KOPT-K1 (cell line): ENCODE data around the gene SCLY.

ENCODE experiments used
- H3K27ac ChIP-seq: fragments of 200-600 bp; sonication (generic); 2 replicates; pipeline ENCODE4 v1.5.1; 2016; ENCODE audit warnings: antibody characterized with exemption, mild to moderate bottlenecking, low read depth, low read length; ENCODE audit not compliant: poor library complexity, severe bottlenecking
- H3K36me3 ChIP-seq: fragments of 200-600 bp; sonication (generic); 2 replicates; pipeline ENCODE4 v1.5.1; 2017; ENCODE audit warnings: antibody characterized with exemption, mild to moderate bottlenecking, low read length, moderate library complexity; ENCODE audit not compliant: insufficient read depth
- H3K9me3 ChIP-seq: fragments of 200-600 bp; sonication (generic); 2 replicates; pipeline ENCODE4 v1.5.1; 2017; ENCODE audit warnings: antibody characterized with exemption, low read length, mild to moderate bottlenecking; ENCODE audit not compliant: insufficient read depth, poor library complexity, severe bottlenecking

The SCLY gene, protein sequence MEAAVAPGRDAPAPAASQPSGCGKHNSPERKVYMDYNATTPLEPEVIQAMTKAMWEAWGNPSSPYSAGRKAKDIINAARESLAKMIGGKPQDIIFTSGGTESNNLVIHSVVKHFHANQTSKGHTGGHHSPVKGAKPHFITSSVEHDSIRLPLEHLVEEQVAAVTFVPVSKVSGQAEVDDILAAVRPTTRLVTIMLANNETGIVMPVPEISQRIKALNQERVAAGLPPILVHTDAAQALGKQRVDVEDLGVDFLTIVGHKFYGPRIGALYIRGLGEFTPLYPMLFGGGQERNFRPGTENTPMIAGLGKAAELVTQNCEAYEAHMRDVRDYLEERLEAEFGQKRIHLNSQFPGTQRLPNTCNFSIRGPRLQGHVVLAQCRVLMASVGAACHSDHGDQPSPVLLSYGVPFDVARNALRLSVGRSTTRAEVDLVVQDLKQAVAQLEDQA

DNA sequence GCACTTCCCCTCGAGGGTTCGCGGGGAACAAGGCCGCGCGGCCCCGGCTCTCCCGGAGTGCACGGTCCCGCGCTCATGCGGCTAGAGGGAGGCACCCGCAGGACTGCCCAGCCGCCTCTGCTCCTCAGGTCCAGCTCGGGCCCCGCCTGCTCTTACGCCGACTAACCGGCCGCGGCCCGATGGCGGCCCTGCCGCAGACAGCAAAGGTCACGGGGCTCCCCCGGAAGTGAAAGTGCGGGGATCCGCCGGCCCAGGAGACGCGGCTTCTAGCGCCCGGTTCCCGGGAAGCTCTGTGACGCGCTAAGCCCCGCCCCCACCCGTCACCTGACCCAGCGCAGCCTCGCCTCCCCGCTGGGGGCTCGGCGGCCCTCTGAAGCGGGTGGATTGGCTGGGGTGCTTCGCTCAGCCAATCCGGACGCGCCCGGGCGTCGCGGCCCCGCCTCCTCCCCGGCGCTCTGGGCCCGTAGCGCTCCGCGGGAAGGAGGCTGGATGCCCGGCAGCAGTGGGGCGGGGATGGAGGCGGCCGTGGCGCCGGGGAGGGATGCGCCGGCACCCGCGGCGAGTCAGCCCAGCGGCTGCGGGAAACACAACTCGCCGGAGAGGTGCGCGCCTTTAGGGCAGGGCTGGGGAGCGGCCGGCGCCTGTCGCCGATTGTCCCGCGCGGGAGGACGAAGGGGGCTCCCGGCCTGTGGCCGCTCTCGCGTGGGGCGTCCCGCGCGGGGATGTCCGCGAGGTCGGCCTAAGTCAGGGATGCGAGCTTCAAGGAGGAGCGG, at the start of gene SCLY:
TSS of gene SCLY (plus strand) at position 460 of the 773 bp plus-strand sequence. CDS start at position 514, 54 bp downstream.
- Histone ChIP-seq H3K27ac (peak within 1 kb of the TSS; percentile 90), H3K9me3 (no peaks in the 10 kb centered on the region), H3K36me3 (peaks cover 16% of the 10 kb centered on the region)

DNA sequence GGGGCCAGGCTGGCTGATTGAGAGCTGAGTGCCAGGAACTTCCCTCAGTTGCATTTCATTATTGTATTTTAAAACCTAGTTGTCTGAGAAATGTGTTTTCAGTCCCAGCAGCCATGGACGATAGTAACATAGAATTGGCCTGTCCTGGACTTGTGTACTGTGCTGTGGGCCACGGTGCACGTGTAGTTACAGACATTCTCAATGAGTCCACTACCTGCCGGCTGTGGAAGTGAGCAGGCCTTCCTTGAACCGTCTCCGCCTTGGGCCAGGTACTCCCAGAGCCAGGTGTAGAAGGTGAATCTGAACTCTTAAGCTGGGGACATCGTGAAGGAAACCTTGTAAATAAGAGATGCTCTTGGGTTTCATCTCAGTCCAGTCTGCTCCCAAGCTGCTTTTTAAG, 47.0 kb upstream of the SCLY start:
- H3K27ac ChIP-seq: no peak overlapping the region
- peaks cover 19% of the 10 kb centered on the region; the same call in 1 of the 2 replicates for H3K36me3 ChIP-seq
- H3K9me3 ChIP-seq: no peaks in the 10 kb centered on the region

DNA sequence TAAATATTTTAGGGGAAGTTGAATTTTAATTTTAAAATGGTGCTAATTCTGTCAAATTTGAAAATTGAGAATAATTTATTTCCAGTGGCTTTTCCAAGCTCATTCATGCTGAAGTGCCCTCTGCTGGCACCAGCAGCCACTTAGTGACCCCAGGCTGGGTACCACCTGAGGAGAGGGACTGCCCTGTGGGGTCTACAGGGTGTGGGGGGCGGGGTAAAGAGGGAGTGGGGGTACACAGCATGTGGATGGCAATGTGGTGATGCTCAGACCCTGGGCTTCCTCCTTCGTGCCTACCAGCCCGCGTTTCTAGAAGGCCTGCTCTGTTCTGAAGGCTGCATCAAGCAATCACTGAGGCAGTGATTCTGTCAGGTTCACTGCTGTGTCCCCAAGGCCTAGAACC, 45.1 kb upstream of the SCLY start:
- Histone ChIP-seq H3K27ac (no peak overlapping the region), H3K36me3 (peaks cover 20% of the 10 kb centered on the region; the same call in 1 of the 2 replicates), H3K9me3 (no peaks in the 10 kb centered on the region)

DNA sequence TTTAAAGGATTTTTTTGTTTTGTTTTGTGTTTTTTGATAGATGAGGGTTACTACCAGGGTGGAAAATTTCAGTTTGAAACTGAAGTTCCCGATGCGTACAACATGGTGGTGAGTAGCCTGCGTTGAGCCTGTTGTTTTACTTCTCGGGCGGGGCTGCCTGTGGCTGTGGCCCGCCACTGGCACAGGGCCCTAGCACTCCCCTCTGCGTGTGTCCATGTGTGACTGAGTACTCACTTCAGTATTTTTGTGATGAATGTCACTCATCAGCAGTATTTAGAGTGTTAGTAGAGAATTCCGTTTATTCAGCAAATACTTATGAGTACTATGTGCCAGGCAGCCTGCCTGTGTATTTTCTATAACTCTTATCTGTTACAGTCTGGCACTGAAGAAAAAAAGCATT, 44.3 kb upstream of the SCLY start:
- H3K27ac ChIP-seq: no peak overlapping the region
- H3K9me3 ChIP-seq: no peaks in the 10 kb centered on the region
- H3K36me3 ChIP-seq: peaks cover 29% of the 10 kb centered on the region; the same call in 1 of the 2 replicates

DNA sequence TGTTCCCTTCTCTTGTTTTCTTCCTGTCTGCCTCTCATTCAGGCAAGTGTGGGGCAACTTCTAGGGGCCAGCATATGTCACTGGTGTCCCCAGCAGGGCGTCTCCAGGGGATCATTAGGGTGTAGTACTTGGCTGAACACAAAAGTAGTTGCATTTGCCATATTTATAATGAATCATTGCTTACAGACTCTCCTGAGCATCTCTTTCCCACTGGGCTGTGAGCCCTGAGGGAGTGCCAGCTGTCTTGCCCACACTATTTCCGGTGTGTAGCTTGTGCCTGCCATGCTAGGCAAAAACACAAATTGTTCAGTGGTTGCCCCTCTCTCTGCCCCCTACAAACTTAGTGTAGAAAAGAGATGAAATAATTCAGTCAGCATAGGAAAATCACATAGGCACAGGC, 40.8 kb upstream of the SCLY start:
- no peaks in the 10 kb centered on the region for H3K9me3 ChIP-seq

DNA sequence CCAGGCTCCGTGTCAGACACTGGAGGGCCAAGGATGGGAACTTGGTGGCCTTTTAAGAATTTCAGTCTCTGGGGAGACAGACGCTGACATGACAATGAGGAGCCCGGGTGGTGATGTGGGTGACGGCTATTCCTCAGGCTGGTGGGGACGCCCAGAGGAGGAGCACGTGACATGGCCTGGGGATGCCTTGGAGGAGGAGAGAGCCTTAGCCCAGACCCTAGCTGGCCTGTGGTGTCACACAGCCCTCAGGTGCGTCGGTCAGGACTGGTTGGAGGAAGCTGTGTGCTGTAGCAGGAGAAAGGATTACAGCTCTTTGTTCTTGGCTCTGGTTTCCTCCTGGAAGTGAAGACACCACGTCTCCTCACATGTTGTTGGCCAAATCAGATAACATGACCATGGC, 40.0 kb upstream of the SCLY start:
- Histone ChIP-seq H3K36me3 (peaks cover 27% of the 10 kb centered on the region; the same call in 1 of the 2 replicates), H3K27ac (peak overlapping the region; percentile 67), H3K9me3 (no peaks in the 10 kb centered on the region)

More for the DNA sequence above, 40.8 kb upstream of the SCLY start:
- peaks cover 27% of the 10 kb centered on the region; the same call in 1 of the 2 replicates for H3K36me3 ChIP-seq
- H3K27ac ChIP-seq: peak overlapping the region; percentile 67

DNA sequence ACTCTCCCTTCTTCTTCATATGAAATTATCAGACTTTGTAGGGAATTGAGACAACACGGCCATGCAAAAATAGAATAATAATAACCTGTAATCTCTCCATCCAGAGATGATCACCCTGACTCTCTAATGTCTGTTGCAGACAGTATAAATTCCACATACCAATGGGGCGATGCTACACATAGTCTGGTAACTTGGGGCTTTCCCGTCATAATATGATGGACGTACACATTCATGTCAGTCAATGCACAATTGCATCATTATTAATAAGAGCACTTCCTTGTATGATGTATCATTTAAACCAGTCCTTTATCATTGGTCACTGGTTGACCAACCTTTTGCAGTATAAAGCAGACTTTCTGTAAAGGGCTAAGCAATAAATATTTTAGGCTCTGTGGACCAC, 39.5 kb upstream of the SCLY start:
- peak overlapping the region; percentile 67 for H3K27ac ChIP-seq
- no peaks in the 10 kb centered on the region for H3K9me3 ChIP-seq
- peaks cover 27% of the 10 kb centered on the region; the same call in 1 of the 2 replicates for H3K36me3 ChIP-seq

DNA sequence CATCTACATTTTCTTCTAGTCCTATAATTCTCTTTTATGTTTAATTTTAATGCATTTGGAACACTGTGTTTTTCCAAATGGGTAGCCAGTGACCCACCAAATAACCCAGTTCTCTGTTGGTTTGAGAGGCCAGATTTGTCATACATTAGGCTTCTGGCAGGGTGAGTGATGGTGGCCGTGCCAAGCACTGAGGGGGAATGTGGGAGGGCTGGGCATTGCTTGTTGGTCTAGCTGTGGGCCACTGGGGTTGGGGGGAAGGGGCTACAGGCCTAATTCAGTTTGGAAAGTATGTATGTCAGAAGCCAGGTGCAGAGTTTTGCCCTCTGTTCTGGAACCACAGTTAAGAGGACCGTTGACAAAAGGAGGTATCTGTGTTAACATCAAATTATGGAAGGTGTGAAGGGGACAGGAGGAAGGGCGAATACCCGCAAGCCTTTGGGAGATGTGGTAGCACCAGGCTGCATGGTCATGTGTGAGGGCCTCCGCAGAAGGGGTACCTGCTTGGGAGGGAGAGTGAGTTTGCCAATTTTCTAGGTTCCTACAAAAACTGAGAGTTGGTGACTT, 38.1 kb upstream of the SCLY start:
- peak overlapping the region; percentile 67 for H3K27ac ChIP-seq
- H3K36me3 ChIP-seq: peaks cover 31% of the 10 kb centered on the region; the same call in 1 of the 2 replicates
- H3K9me3 ChIP-seq: no peaks in the 10 kb centered on the region

DNA sequence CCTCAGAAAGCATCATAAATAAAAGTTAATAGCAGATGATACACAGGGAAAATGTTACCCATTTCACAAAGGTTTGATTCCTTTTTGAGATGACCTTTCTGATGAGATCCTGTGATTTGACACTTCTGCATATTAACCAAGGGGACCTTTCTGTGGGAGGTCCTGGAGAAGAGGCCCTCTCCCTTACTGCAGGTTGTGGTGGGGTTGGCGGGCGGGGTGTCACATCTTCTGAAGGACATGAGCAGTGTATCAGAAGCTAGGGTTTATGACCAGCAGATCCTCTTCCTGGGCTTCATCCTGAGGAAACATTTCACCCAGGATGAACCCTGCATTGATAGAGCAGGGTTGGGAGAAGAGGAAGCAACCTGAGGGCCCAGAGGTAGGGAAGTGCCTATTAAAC, 37.2 kb upstream of the SCLY start:
- no peaks in the 10 kb centered on the region for H3K9me3 ChIP-seq
- peaks cover 30% of the 10 kb centered on the region; the same call in 1 of the 2 replicates for H3K36me3 ChIP-seq
- H3K27ac ChIP-seq: peak overlapping the region; percentile 67

DNA sequence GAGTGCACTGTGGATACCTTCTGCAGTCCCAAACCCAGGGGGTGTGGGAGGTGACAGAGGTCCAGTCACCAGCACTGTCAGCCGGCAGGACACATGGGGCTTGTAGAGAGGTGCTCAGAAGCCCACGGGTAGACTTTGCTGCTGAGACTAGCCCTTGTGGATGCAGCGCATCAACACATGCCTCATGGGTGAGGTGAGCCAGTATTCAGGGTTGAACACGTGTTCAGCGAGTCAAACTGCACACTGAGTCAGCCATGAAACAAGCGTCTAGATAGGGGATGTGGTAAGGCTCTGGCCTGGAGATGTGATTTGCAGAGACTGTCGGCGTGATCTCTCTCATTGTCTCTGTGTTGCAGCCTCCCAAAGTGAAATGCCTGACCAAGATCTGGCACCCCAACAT, 35.8 kb upstream of the SCLY start:
- H3K9me3 ChIP-seq: no peaks in the 10 kb centered on the region

DNA sequence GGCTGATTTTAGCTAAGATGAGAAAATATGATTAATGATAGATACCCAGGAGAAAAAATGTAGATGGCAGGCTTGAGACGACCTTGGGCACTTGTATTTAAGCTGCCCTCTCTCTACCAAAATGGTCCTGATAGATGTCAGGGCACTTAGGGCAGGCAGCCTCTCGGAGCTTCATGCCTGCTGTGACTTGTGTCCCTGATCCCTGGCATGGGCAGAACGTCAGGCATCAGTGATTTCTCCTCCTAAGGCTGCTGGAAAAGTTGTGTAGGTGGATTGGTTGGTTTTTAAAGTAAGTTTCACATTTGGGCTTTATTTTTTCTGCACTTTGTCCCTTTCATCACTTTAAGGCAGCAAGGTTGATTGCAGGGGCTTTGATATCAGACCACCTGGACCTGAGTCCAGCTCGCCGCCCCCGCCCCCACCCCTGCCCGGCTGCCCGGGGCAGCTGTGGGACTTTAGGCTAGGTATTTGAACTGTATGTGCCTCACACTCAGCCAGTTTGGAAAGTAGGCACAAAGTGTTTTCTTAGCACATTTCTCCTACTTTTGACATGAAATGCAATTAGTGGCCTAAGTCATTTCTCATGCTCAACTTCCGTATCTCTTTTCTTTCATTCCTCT, 35.0 kb upstream of the SCLY start:
- peak overlapping the region; percentile 67 for H3K27ac ChIP-seq
- H3K9me3 ChIP-seq: no peaks in the 10 kb centered on the region
- H3K36me3 ChIP-seq: peaks cover 39% of the 10 kb centered on the region

More for the DNA sequence above, 35.8 kb upstream of the SCLY start:
- Histone ChIP-seq H3K27ac (peak overlapping the region; percentile 67), H3K36me3 (peaks cover 34% of the 10 kb centered on the region)

DNA sequence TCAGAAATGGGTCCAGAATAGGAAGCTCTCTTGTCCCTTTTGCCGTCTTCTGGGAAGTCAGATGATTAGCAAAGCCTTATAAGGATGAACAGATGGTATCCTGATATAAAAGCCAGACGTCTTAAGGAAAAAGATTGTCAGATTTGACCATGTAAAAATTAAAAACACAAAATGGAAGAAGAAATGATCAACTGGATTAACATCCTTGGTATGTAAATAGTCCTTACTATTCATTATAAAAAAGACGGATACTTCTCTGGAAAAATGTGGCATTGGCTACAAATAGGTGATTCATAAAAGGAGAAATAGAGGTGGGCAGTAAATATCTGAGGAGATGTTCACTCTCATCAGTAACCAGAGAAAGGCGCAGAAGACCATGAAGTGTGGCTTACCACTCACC, 33.7 kb upstream of the SCLY start:
- no peak overlapping the region for H3K27ac ChIP-seq
- H3K9me3 ChIP-seq: no peaks in the 10 kb centered on the region
- H3K36me3 ChIP-seq: peaks cover 38% of the 10 kb centered on the region

DNA sequence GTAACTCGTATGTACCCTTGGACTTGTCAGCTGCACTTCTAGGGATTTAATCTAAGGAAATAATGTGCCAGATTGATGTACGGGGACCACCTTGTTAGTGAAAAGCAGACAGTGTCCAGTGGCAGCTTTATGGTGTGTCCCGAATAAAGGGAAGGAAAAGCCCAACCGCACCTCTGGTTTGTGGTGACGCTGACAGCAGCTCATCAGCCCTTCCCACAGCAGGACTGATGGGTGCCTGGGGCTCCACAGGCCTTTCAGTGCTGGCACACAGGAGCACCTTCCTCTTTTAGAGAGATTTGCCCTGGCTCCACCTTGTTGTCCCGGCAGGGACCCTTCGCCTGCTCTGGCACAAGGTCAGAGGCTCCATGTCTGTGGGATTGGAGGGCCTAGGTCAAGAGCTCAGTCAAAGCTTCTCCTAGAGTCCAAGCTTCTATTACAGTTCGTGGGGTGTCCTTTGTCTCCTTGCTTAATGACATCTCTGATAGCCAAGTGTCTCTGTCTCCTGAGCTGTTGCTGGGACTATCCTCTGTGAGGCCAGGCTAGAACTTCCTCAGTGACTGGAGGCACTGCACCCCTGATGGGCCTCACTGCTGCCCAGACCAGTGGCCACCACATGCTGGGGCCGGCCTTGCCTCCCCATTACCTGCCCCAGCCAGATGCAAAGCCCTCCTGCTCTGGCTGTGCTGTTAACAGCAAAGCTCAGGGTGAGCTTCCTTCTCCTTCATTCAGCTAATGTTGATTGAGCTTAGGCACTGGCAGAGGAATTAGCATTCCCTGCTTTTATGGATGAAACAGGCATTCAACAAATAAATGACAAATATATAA, 33.0 kb upstream of the SCLY start:
- peaks cover 42% of the 10 kb centered on the region for H3K36me3 ChIP-seq
- no peaks in the 10 kb centered on the region for H3K9me3 ChIP-seq
- no peak overlapping the region for H3K27ac ChIP-seq

DNA sequence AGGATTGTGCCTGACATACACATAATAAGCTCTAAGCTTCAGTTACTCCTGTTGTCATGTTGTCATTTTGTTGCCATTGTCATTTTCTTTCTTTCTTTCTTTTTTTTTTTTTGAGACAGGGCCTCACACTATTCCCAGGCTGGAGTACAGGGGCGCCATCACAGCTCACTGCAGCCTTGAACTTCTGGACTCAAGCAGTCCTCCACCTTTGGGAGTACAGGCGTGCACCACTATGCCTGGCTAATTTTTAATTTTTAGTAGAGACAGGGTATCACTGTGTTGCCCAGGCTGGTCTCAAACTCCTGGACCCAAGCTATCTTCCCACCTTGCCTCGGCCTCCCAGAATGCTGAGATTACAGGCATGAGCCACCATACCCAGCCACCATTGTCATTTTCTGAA, 30.9 kb upstream of the SCLY start:
- Histone ChIP-seq H3K36me3 (peaks cover 54% of the 10 kb centered on the region), H3K9me3 (no peaks in the 10 kb centered on the region), H3K27ac (no peak overlapping the region)
